GM19452 (cell line): ENCODE measurements around the gene OR5L2.
"Not testable (repeated sequence)": the region's sequence is repeated elsewhere in the genome, so short reads cannot be mapped to it uniquely, and the experiment has no call there.

Experiments used
- ATAC-seq: cut with Tn5 transposase; IDR thresholded peaks from one replicate; pipeline ENCODE4 v1.9.1; 2021; ENCODE audit not compliant: unreplicated experiment

OR5L2 gene

DNA sequence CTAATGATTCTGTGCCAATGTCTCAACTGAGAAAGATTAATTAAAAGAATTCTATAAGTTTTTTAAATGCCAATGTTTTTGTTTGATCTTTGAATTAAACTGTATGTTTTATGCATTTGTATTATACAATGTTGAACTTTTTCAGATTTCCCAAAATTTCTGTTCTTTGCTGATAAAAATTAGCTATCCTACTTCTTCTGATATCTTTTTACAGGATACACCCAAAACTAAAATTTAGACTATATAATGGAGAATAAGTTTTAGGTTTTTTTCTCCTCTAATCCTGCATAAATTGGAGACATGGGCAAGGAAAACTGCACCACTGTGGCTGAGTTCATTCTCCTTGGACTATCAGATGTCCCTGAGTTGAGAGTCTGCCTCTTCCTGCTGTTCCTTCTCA lies at the start of gene OR5L2:
Gene OR5L2, plus strand, starts transcription at position 301 of the 400 bp plus-strand sequence. Its CDS starts 0 bp downstream, at position 301.
- no peak for ATAC-seq

DNA sequence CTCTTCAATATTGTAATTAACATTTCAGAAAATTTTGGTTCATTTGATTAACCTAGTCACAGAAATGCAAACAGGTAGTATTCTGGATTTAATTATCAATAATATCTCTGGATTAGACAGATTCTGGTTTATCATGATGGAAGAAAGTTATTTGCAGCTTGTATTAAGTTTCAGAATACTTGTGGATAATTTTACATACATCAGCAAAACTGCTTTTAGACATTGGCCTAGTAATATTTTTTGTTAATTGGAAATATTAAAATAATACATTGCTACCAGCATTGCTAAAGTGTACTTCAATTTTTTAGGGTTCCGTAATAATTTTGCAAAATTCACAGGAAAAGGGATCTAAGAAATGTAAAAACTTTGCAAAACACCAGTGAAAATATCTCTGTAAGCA lies 35.4 kb upstream of the OR5L2 start:
- no peak for ATAC-seq

DNA sequence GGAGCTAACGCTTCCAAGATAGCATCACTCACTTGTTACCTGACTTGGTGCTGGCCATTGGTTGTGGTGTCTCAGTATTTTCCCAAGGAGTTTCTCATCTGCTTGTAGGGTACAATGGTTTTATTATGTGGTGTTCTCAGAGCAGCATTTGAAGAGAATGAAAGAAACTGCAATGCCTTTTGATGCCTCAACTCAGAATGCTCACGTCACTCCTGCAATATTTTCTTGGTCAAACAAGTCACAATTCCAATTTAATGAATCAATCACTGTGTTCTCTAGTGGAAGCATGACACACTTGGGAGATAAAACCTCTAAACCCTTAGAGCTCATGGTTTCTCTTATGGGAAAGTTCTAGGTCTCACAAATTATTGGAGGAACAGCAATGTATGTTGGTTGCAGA lies 33.7 kb upstream of the OR5L2 start:
- no peak for ATAC-seq

DNA sequence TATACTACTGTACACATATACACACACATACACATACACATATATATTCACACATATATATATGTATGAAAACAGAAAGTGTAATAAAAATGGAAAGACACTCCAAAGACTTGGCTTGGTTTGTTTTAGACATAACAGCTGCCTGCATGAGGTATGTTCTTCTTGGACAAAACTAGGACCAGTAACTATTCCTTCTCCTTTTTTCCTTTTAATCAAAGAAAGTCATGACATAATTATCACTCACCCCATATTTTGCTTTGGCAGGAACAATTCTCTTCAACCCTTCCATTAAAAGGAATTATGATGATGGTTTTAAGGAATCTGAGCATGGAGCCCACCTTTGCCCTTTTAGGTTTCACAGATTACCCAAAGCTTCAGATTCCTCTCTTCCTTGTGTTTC lies 31.8 kb upstream of the OR5L2 start, which contains the start of gene OR5D14:
Gene OR5D14, plus strand, starts transcription at position 301 of the 400 bp plus-strand sequence. Its CDS starts 0 bp downstream, at position 301.
- no peak for ATAC-seq

DNA sequence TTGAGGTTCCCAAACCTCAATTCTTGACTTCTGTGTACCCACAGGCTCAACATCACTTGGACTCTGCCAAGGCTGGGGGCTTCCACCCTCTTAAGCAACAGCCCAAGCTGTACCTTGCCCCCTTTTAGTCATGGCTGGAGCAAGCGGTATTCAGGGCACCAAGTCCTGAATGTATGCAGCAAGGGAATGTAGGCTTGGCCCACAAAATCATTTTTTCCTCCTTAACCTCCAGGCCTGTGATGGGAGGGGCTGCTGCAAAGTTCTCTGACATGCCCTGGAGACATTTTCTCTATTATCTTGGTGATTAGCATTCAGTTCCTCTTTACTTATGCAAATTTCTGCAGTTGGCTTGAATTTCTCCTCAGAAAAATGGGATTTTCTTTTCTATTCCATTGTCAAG lies 20.8 kb upstream of the OR5L2 start:
- ATAC-seq, result no peak

DNA sequence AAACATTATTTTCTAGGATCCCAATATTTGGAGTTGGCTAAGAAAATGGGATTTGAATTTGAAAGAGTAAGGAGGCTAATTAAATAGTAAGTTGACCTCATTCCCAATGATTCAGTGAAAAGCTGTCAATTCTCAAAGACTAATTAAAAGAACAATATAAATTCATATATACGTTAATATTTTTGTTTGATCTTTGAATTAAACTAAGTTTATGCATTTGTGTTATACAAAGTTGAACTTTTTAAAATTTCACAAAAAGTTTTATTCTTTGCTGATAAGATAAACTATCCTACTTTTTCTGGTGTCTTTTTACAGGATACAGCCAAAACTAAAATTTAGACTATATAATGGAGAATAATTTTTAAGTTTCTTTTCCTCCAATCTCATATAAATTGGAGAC lies 16.0 kb upstream of the OR5L2 start, which contains the start of gene OR5L1:
Gene OR5L1, plus strand, starts transcription at position 301 of the 400 bp plus-strand sequence. CDS start 100 bp downstream, outside the sequence.
- ATAC-seq, result no peak

DNA sequence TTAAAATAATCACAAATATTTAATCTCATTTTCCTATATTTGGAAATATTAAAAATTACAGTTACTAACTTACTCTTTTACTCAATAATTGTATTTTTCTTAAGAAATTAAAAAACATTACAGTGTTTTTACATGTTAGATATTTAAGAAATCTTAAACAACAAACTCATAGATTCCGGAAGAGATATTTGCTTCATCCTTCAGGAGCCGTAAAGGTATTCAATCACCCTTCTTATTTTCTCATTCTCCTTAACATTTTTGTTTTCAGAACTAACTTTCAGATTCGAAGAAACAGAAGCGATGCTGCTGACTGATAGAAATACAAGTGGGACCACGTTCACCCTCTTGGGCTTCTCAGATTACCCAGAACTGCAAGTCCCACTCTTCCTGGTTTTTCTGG lies 7.7 kb upstream of the OR5L2 start, which contains the start of gene OR5D18:
Gene OR5D18, plus strand, starts transcription at position 301 of the 400 bp plus-strand sequence. Its CDS starts 0 bp downstream, at position 301.
- ATAC-seq, result no peak

DNA sequence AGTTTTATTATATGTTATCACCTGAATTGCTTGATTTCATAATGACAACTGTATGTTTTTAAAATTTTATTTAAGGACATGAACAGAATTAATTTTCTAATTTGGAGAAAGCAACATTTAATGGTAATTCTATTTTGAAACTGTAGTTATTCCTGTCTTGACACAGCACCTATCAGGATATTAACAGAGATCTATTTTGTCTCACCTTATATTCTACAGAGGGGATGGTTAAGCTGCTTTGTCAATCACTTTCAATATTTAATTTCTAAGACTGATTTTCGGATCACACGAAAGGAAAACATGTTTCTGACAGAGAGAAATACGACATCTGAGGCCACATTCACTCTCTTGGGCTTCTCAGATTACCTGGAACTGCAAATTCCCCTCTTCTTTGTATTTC lies 11.4 kb downstream of the OR5L2 start, which contains the start of gene OR5D16:
Gene OR5D16, plus strand, starts transcription at position 301 of the 400 bp plus-strand sequence. Its CDS starts 0 bp downstream, at position 301.
- ATAC-seq, result no peak

DNA sequence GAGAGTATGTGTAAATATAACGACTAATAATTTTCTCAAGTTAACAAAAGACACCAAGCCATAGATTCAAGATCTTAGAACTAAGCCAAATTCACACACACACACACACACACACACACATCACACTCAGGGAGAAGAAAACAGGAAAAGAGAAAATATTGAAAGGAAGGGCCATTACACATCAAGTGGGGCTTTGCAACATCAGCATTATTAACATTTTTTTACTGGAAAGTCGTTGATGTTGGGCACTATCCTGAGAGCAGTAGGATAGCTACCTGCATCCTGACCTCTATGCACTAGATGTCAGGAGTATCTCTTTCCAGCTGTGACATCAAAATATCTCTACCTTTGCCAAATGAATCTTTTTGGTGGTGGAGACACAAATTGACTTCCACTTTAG lies 20.4 kb downstream of the OR5L2 start:
- no peak for ATAC-seq

DNA sequence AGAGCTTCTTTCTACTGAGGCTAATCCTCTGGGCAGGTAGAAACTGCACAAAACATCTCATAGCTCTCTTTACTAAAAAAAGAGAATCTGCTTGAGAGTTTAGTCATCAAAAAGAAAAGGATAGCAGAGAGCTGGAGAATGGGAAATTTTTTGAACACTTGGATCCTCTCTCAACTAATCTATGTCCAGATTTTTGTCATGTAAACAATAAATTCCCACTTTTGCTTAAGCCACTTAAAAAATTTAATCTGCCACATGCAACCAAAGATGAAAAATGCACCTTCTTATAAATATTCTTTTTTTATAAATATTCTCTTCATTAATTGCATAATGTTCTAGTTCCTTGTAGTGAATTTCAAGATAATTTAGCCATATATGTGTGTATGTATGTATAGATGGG lies 22.0 kb downstream of the OR5L2 start:
- ATAC-seq, result no peak

DNA sequence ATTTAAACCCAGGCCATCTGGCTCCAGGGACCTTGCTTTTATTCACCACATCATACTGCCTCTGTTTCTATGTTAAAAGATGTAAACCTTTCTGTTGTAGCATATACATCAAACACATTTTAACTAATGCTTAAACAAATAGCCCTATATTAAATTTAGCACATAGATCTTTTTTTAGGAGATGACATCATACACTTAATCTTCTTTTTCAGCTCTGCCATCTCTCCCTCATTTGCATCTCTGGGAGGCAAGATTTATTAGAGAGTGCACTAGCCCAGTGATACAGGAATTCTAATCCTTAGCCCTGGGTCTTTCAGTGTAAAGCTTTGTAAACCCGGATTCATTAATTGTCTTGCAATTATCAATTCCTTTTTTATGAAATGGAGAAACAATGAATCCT lies 25.1 kb downstream of the OR5L2 start:
- no peak for ATAC-seq

DNA sequence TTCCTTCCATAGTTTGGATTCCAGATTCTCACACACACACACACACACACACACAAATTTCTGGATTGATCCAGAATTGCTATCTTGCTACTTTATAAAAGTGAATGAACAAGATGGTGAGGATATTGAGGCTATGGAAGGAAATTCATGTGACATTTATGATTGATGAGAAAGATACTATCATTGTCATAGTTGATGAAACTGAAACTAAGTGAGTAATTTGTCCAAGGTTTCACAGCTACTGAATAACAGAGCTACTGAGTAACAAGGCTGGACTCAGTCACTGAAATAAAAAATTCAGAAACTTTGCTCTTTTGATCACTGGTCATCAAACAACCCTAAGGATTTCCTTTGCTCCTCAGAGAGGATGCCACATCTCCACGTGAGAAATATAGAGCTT lies 27.7 kb downstream of the OR5L2 start:
- ATAC-seq, result no peak

DNA sequence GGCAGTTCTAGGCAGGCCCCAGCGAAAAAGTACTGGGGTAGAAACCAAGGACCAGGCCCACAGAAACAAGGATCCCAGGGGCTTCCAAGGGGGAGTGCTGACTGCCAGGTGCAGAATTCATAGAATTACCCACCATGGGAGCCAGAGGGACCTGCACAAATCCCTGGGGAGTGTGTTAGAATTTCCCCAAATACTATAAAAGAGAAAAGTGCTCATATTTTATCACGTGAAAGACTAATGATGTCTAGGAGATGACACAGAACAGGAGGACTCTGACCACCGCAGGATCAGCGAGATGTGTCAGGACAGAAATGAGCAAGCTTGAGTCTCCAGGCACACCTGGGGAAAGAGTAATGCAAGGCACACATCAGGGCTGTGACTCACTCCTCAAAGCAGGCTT lies 40.3 kb downstream of the OR5L2 start:
- not testable (repeated sequence) for ATAC-seq

DNA sequence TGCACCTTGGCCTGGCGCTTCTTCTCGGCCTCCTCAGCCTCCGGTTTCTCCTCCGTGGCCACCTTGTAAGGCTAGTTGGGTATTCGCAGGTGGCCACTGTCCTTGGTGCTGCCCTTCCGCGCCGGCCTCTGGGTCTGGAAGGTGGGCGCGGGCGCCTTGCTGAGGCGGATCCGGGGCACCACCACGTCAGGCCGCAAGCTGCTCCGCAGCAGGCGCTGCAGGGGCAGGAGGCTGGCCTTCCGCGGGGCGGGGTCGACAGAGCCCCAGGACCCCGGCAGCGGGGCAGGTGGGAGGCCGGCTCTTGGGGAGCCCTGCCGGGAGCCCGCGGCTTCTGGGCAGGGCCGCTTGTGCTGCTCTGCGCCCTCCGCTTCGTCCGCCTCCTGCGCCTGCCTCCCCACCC lies 45.7 kb downstream of the OR5L2 start:
- not testable (repeated sequence) for ATAC-seq

DNA sequence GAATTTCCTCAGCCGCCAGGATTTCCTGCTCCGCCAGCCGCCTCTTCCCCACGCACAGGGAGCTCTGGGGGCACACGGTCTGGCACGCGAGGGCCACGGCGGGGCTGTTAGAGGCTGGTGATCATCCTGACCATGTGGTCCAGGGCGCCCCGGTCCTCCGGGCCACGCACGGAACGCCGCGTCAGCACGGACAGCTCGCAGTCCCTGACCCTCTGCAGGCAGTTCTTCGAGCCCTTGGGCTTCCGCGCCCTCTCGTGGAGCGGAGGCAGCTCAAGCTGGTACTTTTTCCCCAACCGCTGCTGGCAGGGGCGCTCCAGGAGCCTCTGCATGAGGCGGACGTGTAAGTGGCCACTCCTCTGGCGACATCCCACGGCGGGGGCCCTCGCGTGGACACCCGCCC lies 46.1 kb downstream of the OR5L2 start:
- not testable (repeated sequence) for ATAC-seq
